GM12865 (cell line): ENCODE measurements around the gene CACTIN.

ENCODE experiments used
- DNase-seq: peaks from one replicate; pipeline ENCODE4 v3.0.0; 2010; ENCODE audit warnings: low read depth
- H3K4me3 ChIP-seq: 2 replicates; pipeline ENCODE4 v1.5.1; 2011; ENCODE audit warnings: mild to moderate bottlenecking, low read depth, low read length, control low read depth
- TF ChIP-seq, protein P1 (sequence below): IDR thresholded peaks from 2 replicates; pipeline ENCODE4 v1.5.1; 2011; ENCODE audit warnings: low read length, control low read depth, low read depth, inconsistent platforms; ENCODE audit not compliant: insufficient read depth; ENCODE audit errors: missing control alignments

Gene CACTIN

GRCh38 chr19:3660493-3661219, 34.1 kb upstream of the CACTIN start:
- DNase-seq, result no peak
- H3K4me3 ChIP-seq, result no peak overlapping the region
- TF ChIP-seq, protein P1, sequence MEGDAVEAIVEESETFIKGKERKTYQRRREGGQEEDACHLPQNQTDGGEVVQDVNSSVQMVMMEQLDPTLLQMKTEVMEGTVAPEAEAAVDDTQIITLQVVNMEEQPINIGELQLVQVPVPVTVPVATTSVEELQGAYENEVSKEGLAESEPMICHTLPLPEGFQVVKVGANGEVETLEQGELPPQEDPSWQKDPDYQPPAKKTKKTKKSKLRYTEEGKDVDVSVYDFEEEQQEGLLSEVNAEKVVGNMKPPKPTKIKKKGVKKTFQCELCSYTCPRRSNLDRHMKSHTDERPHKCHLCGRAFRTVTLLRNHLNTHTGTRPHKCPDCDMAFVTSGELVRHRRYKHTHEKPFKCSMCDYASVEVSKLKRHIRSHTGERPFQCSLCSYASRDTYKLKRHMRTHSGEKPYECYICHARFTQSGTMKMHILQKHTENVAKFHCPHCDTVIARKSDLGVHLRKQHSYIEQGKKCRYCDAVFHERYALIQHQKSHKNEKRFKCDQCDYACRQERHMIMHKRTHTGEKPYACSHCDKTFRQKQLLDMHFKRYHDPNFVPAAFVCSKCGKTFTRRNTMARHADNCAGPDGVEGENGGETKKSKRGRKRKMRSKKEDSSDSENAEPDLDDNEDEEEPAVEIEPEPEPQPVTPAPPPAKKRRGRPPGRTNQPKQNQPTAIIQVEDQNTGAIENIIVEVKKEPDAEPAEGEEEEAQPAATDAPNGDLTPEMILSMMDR, result no peak

DNA sequence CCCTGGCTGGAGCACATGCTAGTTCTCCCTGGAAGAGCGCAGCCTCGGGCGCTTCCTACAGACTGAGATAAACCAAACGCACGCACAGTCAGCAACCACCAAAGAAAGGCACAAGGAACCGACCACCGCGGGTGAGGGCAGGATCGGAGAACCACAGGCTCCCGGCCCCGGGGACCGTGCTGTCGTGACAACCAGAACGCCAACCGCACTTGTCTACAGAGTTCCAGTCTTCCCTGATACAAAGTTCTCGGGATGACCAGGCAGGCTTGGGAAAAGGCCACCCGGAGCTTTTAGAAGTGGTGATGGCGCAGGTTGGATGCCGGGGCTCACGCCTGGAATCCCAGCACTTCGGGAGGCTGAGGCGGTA, 33.1 kb upstream of the CACTIN start:
- TF ChIP-seq, protein P1, result no peak
- DNase-seq, result no peak
- no peak overlapping the region for H3K4me3 ChIP-seq

GRCh38 chr19:3658870-3659745, 32.5 kb upstream of the CACTIN start:
- TF ChIP-seq, protein P1, result no peak
- DNase-seq, result no peak
- H3K4me3 ChIP-seq, result no peak overlapping the region

DNA sequence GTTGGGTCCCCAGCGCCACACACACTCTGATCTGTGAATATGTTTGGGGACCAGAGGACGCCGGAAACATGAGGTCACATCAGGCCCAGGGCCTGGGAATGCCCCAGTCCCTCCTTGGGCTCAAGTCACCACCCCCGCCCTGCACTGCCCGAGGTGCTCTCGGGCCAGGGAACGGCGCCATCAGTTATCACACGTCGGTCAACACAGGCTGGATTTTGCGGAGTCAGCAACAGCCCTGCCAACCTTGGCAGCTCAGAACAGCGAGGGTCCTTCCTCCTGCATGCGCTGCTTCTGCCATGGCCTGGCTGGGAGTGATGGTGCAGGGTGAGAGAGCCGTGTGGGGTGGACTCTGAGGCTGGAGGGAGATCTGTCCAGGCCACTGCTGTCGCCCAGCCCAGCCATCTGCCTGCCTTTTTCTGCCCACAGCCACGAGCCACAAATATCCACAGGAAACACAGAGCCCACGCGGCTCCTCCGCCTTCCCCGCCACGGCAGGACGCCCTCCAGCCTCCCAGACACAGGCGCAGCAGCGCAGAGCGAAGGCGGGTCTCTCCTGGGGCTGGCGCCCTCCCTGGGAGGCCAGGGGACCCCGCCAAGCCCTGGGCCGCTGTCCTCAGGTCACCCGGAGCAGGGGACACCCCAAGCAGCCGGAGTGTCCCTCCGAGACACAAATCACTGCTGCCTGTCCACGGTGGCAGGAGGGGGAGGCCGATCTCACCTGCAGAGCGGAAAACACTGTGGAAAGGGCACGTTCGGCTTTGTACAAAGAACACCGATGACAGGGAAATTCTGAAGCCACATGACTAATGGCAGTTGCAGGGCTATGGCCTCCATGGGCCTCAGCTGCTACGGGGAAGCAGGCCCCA, 31.6 kb upstream of the CACTIN start:
- H3K4me3 ChIP-seq, result no peak overlapping the region
- TF ChIP-seq, protein P1, result no peak
- no peak for DNase-seq

- H3K4me3 ChIP-seq, result no peak overlapping the region
- TF ChIP-seq, protein P1, result no peak
- no peak for DNase-seq
Observed at GRCh38 chr19:3657395-3657769, 30.8 kb upstream of the CACTIN start.

- TF ChIP-seq, protein P1, result no peak
- no peak for DNase-seq
- H3K4me3 ChIP-seq, result no peak overlapping the region
Observed at GRCh38 chr19:3656747-3657394, 30.3 kb upstream of the CACTIN start.
